ENCODE results near the gene SORCS3. TPM values are rescaled to one million over a fixed set of nuclear protein-coding genes. Genes with fewer than 3 reads are reported as not detected.

The SORCS3 gene
- total and polyA plus RNA-seq, 2 of the 13 experiments (the other 11 are each of a cell fraction or from before 2014, with no cell fraction given), result 0.07 TPM; not detected in 1

- H3K27ac ChIP-seq (ENCODE audit: extremely low read length, insufficient read depth, low read length), result no peak overlapping the region
- no peaks in the 10 kb centered on the region for H3K27me3 ChIP-seq (ENCODE audit: control insufficient read depth in 1 of 2, insufficient read depth in 2 of 2, low read length in 2 of 2)
- ChIA-PET CTCF (ENCODE audit: low intra/inter-chr PET ratio, low total read pairs) (interaction anchor here (1.2 to 2.0 kb wide), 2 partner anchors 42 to 577 kb away, joined by 3 to 6 read pairs; no protein-coding TSS in a partner anchor), POLR2A (no interaction called here)
- FAIRE-seq, result no peak
- no peak overlapping the region for H3K4me3 ChIP-seq (replicated peaks in 1 of 3; ENCODE audit: insufficient read depth in 1 of 3, low read depth in 2 of 3, low read length in 3 of 3)
- H2AFZ ChIP-seq (ENCODE audit: low read length), result no peak overlapping the region
- H3K9ac ChIP-seq (ENCODE audit: insufficient read depth, low read depth, low read length), result no peak overlapping the region
- H4K20me1 ChIP-seq (ENCODE audit: insufficient read depth, low read length), result no peaks in the 10 kb centered on the region
- intact Hi-C loops (cut with micrococcal nuclease; ENCODE audit: unreplicated experiment), result loop anchor here (2.0 kb wide), 1 partner anchor 42 kb away; no protein-coding TSS in a partner anchor
- no peaks in the 10 kb centered on the region for H3K79me2 ChIP-seq (ENCODE audit: insufficient read depth, low read length)
- in situ Hi-C loops (cut with HindIII; ENCODE audit: extremely low pct_ligation_motif_present, low pct_unique_long_range_greater_than_20kb), result no loop called here
- H3K9me3 ChIP-seq (ENCODE audit: low read length), result no peaks in the 10 kb centered on the region
- peak; percentile 16 for DNase-seq (ENCODE audit: low spot score)
- under 1% methylated on average over 4 of the region's 4 CpGs for WGBS (ENCODE audit: low lambda C conversion rate)
- ATAC-seq, result peak; percentile 91
- no peaks in the 10 kb centered on the region for H3K36me3 ChIP-seq (replicated peaks in 1 of 2; ENCODE audit: control insufficient read depth in 1 of 2, insufficient read depth in 2 of 2, low read length in 2 of 2)
- no peak overlapping the region for H3K4me2 ChIP-seq (ENCODE audit: low read depth, low read length)
- BruUV-seq (replicated peaks), result no TSS peak
- H3K4me1 ChIP-seq (ENCODE audit: insufficient read depth, low read length), result no peaks in the 10 kb centered on the region
- TF ChIP-seq SATB2 (CRISPR knock-in tag; IDR thresholded peaks at IDR 0.05) (no peak), CTCF (CRISPR knock-in tag; IDR thresholded peaks at IDR 0.05) (peak; percentile 75), SMC3 (IDR thresholded peaks at IDR 0.05; ENCODE audit: low read length) (peak; percentile 58; the same call in 1 of the 2 replicates), RAD21 (CRISPR knock-in tag; IDR thresholded peaks at IDR 0.05) (peak; percentile 30; the same call in 1 of the 2 replicates), BCLAF1 (IDR thresholded peaks at IDR 0.05) (no peak), MEF2D (CRISPR knock-in tag; IDR thresholded peaks at IDR 0.05) (no peak), FOXM1 (CRISPR knock-in tag; IDR thresholded peaks at IDR 0.05) (no peak), ZNF333 (CRISPR knock-in tag; IDR thresholded peaks at IDR 0.05; ENCODE audit: borderline replicate concordance) (no peak), ZNF383 (CRISPR knock-in tag; IDR thresholded peaks at IDR 0.05; ENCODE audit: borderline replicate concordance) (no peak), TAF15 (IDR thresholded peaks at IDR 0.05; ENCODE audit: low read depth, low read length, poor library complexity, severe bottlenecking) (no peak), ZNF800 (CRISPR knock-in tag; IDR thresholded peaks at IDR 0.05) (no peak), PRPF4 (IDR thresholded peaks at IDR 0.05; ENCODE audit: low read depth, low read length, poor library complexity, severe bottlenecking) (no peak), AHR (CRISPR knock-in tag; IDR thresholded peaks at IDR 0.05) (no peak), PAWR (CRISPR knock-in tag; IDR thresholded peaks at IDR 0.05; ENCODE audit: borderline replicate concordance) (no peak), NFKB2 (CRISPR knock-in tag; IDR thresholded peaks at IDR 0.05; ENCODE audit: borderline replicate concordance) (no peak), ZFP91 (CRISPR knock-in tag; IDR thresholded peaks at IDR 0.05; ENCODE audit: borderline replicate concordance) (no peak)
Observed at GRCh38 chr10:104622598-104623209, 18.4 kb upstream of the SORCS3 start.

All from HepG2 (cell line).